Loucy (cell line): ENCODE data around the gene OR2C1.

ENCODE experiments used
- CTCF ChIP-seq: fragments of 200-600 bp; sonication (generic); conservative IDR thresholded peaks from 2 replicates; pipeline ENCODE4 v1.5.1; 2014; ENCODE audit warnings: mild to moderate bottlenecking, antibody characterized with exemption, low read length
- EZH2phosphoT487 ChIP-seq: fragments of 200-600 bp; IDR thresholded peaks from 2 replicates; pipeline ENCODE4 v1.6.1; 2018; ENCODE audit warnings: antibody characterized with exemption, mild to moderate bottlenecking, moderate library complexity, borderline replicate concordance

- TF ChIP-seq CTCF: no peak
- TF ChIP-seq EZH2phosphoT487: no peak
Observed at GRCh38 chr16:3389663-3390338, 34.1 kb downstream of the OR2C1 start.
